ENCODE data around the gene NTSR2. TPM values are rescaled to one million over a fixed set of nuclear protein-coding genes. Genes with fewer than 3 reads are reported as not detected.

Gene NTSR2
- total RNA-seq, 1 donor from 2014 or later, result not detected

- DNase-seq (no peak), ATAC-seq (no peak)
- no peak overlapping the region for H3K27ac ChIP-seq
- H3K4me3 ChIP-seq, result no peak overlapping the region
- peaks cover 18% of the 10 kb centered on the region for H3K4me1 ChIP-seq
- H3K9me3 ChIP-seq, result no peaks in the 10 kb centered on the region
- intact Hi-C loops (cut with DNase I), result loop anchor here (5.0 kb wide), 1 partner anchor 82 kb away; no protein-coding TSS in a partner anchor
- no peaks in the 10 kb centered on the region for H3K27me3 ChIP-seq
- H3K36me3 ChIP-seq, result no peaks in the 10 kb centered on the region
- TF ChIP-seq CTCF (IDR thresholded peaks at IDR 0.05), result no peak
Observed at GRCh38 chr2:11699686-11700670, 30.0 kb upstream of the NTSR2 start.

- ATAC-seq (peak; percentile 80), DNase-seq (peak; percentile 70)
- H3K27ac ChIP-seq, result peak overlapping the region; percentile 73
- H3K4me1 ChIP-seq, result peaks cover 19% of the 10 kb centered on the region
- no peaks in the 10 kb centered on the region for H3K27me3 ChIP-seq
- intact Hi-C loops (cut with DNase I), result loop anchor here (5.0 kb wide), 1 partner anchor 84 kb away; no protein-coding TSS in a partner anchor
- peak; percentile 8 for TF ChIP-seq CTCF (IDR thresholded peaks at IDR 0.05)
- H3K9me3 ChIP-seq, result no peaks in the 10 kb centered on the region
- no peaks in the 10 kb centered on the region for H3K36me3 ChIP-seq
- no peak overlapping the region for H3K4me3 ChIP-seq
Observed at GRCh38 chr2:11698009-11698922, 28.3 kb upstream of the NTSR2 start.

- H3K4me1 ChIP-seq, result peaks cover 21% of the 10 kb centered on the region
- DNase-seq, result peak; percentile 75
- peak overlapping the region; percentile 73 for H3K27ac ChIP-seq
- peak; percentile 36 for ATAC-seq
- TF ChIP-seq CTCF (IDR thresholded peaks at IDR 0.05), result no peak
- no peak overlapping the region for H3K4me3 ChIP-seq
- no peaks in the 10 kb centered on the region for H3K9me3 ChIP-seq
- no peaks in the 10 kb centered on the region for H3K27me3 ChIP-seq
- intact Hi-C loops (cut with DNase I), result loop anchor here (5.0 kb wide), 1 partner anchor 85 kb away; no protein-coding TSS in a partner anchor
- no peaks in the 10 kb centered on the region for H3K36me3 ChIP-seq
Observed at GRCh38 chr2:11697103-11697871, 27.3 kb upstream of the NTSR2 start.

- ATAC-seq, result no peak
- H3K27ac ChIP-seq, result no peak overlapping the region
- intact Hi-C loops (cut with DNase I), result loop anchor here (5.0 kb wide), 1 partner anchor 86 kb away; no protein-coding TSS in a partner anchor
Observed at GRCh38 chr2:11696736-11697102, 26.7 kb upstream of the NTSR2 start.

More at GRCh38 chr2:11696736-11697102, 26.7 kb upstream of the NTSR2 start:
- H3K36me3 ChIP-seq, result no peaks in the 10 kb centered on the region
- peaks cover 21% of the 10 kb centered on the region for H3K4me1 ChIP-seq
- DNase-seq, result no peak
- no peak for TF ChIP-seq CTCF (IDR thresholded peaks at IDR 0.05)
- no peak overlapping the region for H3K4me3 ChIP-seq
- no peaks in the 10 kb centered on the region for H3K9me3 ChIP-seq
- H3K27me3 ChIP-seq, result no peaks in the 10 kb centered on the region
